GM19240 (cell line): Measurements from ENCODE around the gene MUC4.

ENCODE experiments used
- DNase-seq: peaks from one replicate; pipeline ENCODE4 v3.0.0; 2011; ENCODE audit warnings: low spot score; ENCODE audit not compliant: insufficient read length

MUC4 gene

DNA sequence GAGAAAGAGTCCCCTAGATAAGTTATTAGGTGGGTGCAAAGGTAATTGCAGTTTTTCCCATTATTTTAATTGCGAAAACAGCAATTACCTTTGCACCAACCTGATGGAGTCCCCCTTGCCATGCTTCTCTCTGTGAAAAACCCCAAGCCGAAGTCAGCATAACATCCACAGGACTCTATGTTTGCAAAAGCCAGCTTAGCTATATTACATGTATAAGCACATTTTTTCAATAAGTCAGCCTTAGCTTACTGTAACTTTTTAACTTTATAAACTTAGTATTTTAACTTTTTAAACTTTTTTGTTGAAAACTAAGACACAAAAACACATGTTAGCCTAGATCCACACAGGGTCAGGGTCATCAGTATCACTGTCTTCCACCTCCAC lies 112.3 kb downstream of the MUC4 start:
- DNase-seq = no peak

DNA sequence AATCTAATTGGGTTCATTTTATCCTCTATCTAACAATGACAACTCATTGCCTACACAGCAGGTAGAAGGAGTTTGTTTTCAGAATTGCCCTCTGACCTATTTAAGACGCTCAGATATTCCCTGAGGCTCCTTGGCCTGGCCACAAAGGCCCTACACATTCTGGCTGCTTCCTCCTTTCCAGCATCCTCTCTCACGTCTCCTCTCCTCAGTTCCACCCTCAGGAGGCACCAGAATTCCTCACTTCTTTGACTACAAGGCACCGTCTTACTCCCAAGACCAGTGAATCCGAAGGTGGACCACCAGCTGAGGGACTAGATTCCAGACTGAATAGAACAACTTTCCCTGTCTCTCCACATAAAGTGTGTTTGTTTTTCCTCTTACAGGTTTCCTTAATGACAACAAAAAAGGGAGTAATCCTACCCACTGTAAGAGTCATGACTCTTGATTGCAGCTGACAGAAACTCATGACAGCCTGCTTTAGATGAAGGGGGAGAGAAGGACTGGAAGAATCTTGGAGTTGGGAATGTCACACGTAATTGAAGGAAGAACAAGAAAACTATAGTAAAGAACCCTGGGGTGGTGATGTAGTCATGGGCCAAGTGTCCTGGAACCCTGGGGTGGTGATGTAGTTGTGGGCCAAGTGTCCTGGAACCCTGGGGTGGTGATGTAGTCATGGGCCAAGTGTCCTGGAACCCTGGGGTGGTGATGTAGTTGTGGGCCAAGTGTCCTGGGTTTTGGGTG lies 112.9 kb downstream of the MUC4 start:
- no peak for DNase-seq

DNA sequence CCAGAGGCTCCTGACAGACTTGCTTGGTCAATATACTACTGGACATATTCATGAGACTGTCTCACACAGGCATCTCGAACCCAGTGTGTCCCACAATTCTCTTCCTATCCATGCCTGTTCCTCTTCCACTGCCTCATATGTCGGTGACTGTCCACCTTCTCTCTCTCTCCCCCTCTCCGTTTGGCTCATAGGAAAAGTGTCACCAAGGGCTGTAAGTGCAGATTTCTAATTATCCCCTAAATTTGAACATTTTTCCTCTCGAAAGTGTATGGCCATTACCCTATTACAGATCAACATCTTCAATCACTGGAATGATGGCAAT lies 113.4 kb downstream of the MUC4 start:
- DNase-seq = no peak

DNA sequence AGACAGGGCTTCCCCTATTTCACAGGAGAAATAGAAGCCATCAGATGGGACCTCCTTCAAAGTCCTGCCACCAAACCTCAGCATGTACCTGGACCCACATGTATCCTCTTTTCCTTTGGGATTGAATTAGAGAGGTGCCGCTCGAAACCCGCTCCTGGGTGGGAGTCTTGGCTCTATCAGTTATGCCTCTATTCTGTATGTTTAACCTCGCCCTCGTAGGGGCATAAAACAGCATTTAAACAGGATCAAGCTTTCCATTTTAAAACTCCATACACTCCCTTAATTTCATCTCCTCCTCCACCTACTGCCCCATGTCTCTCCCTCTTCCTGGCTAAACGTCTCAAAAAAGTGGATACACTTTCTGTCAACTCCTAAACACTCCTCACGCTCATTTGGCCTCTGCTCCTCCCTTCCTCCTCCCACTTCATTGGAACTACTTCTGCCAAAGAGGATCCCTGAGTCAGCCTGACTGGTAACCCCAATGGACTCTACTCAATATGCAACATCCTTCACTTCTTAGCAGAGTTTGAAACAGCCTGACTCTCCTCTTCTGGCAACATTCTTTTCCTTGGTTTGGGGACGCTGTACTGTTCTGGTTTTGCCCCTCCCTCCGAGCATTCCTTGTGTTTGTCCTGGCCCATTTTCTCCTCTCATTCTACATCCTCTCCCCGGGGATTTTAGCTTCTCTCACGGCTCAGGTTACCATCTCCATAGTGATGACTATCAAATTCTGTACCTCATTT lies 114.0 kb downstream of the MUC4 start:
- DNase-seq = no peak
